H1 (cell line): ENCODE results near the gene SLC16A11. TPM values are rescaled to one million over a fixed set of nuclear protein-coding genes. Genes with fewer than 3 reads are reported as not detected.

Experiments used
- ASH2L ChIP-seq: fragments of 200-600, 300-600 bp; sonication (generic); IDR thresholded peaks from one replicate; pipeline ENCODE4 v1.7.1; 2017; ENCODE audit warnings: low read length
- BACH1 ChIP-seq: IDR thresholded peaks from 2 replicates; pipeline ENCODE4 v1.6.1; 2012; ENCODE audit warnings: low read length, improper control_type of control experiment
- BRCA1 ChIP-seq: IDR thresholded peaks from 2 replicates; pipeline ENCODE4 v1.6.1; 2012; ENCODE audit warnings: low read depth, low read length, improper control_type of control experiment
- CBX5 ChIP-seq: fragments of 300-800, 300-1000 bp; sonication (generic); IDR thresholded peaks from 2 replicates; pipeline ENCODE4 v1.7.1; 2016; ENCODE audit warnings: antibody characterized with exemption, low read length, low read depth
- CBX8 ChIP-seq: fragments of 300-800, 300-1000 bp; sonication (generic); IDR thresholded peaks from 2 replicates; pipeline ENCODE4 v1.7.1; 2016; ENCODE audit warnings: low read depth, low read length, borderline replicate concordance
- CHD1 ChIP-seq: IDR thresholded peaks from 2 replicates; pipeline ENCODE4 v1.6.1; 2012; ENCODE audit warnings: low read depth, low read length, improper control_type of control experiment
- CHD2 ChIP-seq: IDR thresholded peaks from 2 replicates; pipeline ENCODE4 v1.6.1; 2012; ENCODE audit warnings: low read length, improper control_type of control experiment
- CREB1 ChIP-seq: IDR thresholded peaks from 2 replicates; pipeline ENCODE4 v1.6.1; 2012; ENCODE audit warnings: inconsistent platforms
- CTBP2 ChIP-seq: IDR thresholded peaks from 2 replicates; pipeline ENCODE4 v1.7.0; 2011; ENCODE audit warnings: borderline replicate concordance, mild to moderate bottlenecking, moderate library complexity, mixed read lengths, low read length; ENCODE audit not compliant: insufficient read depth, insufficient read length
- MAFK ChIP-seq: IDR thresholded peaks from 2 replicates; pipeline ENCODE4 v1.6.1; 2012; ENCODE audit warnings: low read depth, mild to moderate bottlenecking, improper control_type of control experiment, low read length
- POLR2A ChIP-seq, 2 experiments: IDR thresholded peaks; 1 replicate in 1 of 2; 2 replicates in 1 of 2; pipeline ENCODE4 v1.6.1; 2011; ENCODE audit warnings: low read depth in 2 of 2, low read length in 2 of 2, mild to moderate bottlenecking in 2 of 2; ENCODE audit errors: control extremely low read depth in 1 of 2
- POLR2AphosphoS5 ChIP-seq: IDR thresholded peaks from 2 replicates; pipeline ENCODE4 v1.6.1; 2011; ENCODE audit warnings: low read depth, low read length
- RBBP5 ChIP-seq: IDR thresholded peaks from 2 replicates; pipeline ENCODE4 v1.7.1; 2012; ENCODE audit warnings: low read depth, mild to moderate bottlenecking, inconsistent platforms, low read length, moderate library complexity, borderline replicate concordance
- RXRA ChIP-seq: IDR thresholded peaks from 2 replicates; pipeline ENCODE4 v1.6.1; 2011; ENCODE audit warnings: low read depth, mild to moderate bottlenecking, low read length, moderate library complexity; ENCODE audit not compliant: insufficient read depth
- SAP30 ChIP-seq: fragments of 300-600 bp; sonication (generic); IDR thresholded peaks from 2 replicates; pipeline ENCODE4 v1.7.1; 2012; ENCODE audit warnings: low read length, moderate library complexity, mild to moderate bottlenecking, inconsistent platforms; ENCODE audit not compliant: insufficient read depth, insufficient replicate concordance
- SIN3A ChIP-seq, 2 experiments: IDR thresholded peaks in 1 of 2; conservative IDR thresholded peaks in 1 of 2; 2 replicates each; pipeline ENCODE4 v1.6.1; 2011 to 2012; ENCODE audit warnings: low read length in 2 of 2, improper control_type of control experiment in 1 of 2, low read depth in 1 of 2, mild to moderate bottlenecking in 1 of 2
- SP1 ChIP-seq: IDR thresholded peaks from 2 replicates; pipeline ENCODE4 v1.6.1; 2011; ENCODE audit warnings: low read depth, low read length
- SUZ12 ChIP-seq: fragments of 200-600 bp; sonication (generic); IDR thresholded peaks from 2 replicates; pipeline ENCODE4 v1.6.1; 2012; ENCODE audit warnings: mild to moderate bottlenecking, inconsistent platforms, low read length, moderate library complexity, mixed read lengths
- YY1 ChIP-seq: IDR thresholded peaks from 2 replicates; pipeline ENCODE4 v1.6.1; 2011; ENCODE audit warnings: low read depth, mild to moderate bottlenecking, low read length
- polyA plus RNA-seq, 7 experiments: library from polyadenylated mRNA; depleted of rRNA in 3 of 7; stranded (reverse) in 5 of 7; unstranded in 2 of 7; fragments of >200 nt in 5 of 7; fragments of 200-250 nt in 2 of 7; gene quantifications; 1 replicate in 5 of 7; 2 replicates in 1 of 7; 4 replicates in 1 of 7; pipeline versions ENCODE4 v1.2.1 to v1.2.3, GENCODE V29; 2011 to 2013; ENCODE audit warnings: missing spikeins in 2 of 7, mixed read lengths in 2 of 7
- total RNA-seq: library from RNA; stranded (reverse); fragmentation: NEBNext Ultra II Directional; extraction: Animal tissue kit (Norgen Biotek cat#: 25700); gene quantifications from 2 replicates; pipeline ENCODE4 v1.2.1, GENCODE V29; 2021
- TF ChIP-seq, protein P1 (sequence below): IDR thresholded peaks from 2 replicates; pipeline ENCODE4 v1.6.1; 2012; ENCODE audit warnings: low read length, inconsistent platforms
- TF ChIP-seq, protein P2 (sequence below): IDR thresholded peaks from 2 replicates; pipeline ENCODE4 v1.6.1; 2011; ENCODE audit warnings: low read length, improper control_type of control experiment
- TF ChIP-seq, protein P3 (sequence below): IDR thresholded peaks from 2 replicates; pipeline ENCODE4 v1.6.1; 2012; ENCODE audit warnings: inconsistent platforms

SLC16A11 gene
- total and polyA plus RNA-seq, 2 of the 8 experiments (the other 6 are each of a cell fraction or from before 2014, with no cell fraction given) = 0.35 to 0.39 TPM

DNA sequence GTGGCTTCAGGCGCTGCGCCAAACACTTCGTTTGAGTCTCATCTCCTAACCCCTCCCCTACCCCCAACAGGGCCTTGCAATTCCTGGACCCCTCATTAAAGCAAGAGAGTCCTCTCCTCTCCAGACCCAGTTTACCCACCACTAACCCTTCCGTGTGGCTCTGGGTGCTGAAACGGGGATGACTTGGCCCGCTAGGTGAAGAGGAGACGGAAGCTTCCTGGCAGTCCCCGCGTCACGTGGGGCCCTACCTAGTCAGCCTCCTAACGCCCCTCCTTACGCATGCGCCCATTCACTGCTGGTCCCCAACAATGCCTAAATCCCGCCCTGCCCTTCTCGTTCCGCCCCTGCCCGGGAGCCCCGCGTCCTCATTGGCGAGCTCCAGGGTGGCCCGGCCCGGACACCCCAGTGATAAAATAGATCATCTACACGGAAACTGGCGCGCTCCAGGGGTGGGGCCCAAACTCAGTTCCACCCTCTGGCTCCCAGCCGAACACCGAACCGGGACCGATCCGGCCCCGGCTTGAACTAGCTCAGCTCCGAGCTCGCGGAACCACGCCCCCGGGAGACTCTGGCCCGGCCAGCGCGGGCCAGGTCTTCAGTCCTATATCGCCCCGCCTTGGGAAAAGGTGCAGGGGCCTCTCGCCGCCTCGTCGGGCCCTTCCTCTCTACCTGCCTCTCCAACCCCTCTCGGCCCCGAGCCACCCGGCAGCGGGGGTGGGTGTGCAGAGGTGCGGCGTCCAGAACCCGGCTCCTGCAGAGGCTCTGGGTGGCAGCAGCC lies 8.1 kb downstream of the SLC16A11 start, which contains the start of gene SLC16A13 (continued):
- TF ChIP-seq, protein P1, sequence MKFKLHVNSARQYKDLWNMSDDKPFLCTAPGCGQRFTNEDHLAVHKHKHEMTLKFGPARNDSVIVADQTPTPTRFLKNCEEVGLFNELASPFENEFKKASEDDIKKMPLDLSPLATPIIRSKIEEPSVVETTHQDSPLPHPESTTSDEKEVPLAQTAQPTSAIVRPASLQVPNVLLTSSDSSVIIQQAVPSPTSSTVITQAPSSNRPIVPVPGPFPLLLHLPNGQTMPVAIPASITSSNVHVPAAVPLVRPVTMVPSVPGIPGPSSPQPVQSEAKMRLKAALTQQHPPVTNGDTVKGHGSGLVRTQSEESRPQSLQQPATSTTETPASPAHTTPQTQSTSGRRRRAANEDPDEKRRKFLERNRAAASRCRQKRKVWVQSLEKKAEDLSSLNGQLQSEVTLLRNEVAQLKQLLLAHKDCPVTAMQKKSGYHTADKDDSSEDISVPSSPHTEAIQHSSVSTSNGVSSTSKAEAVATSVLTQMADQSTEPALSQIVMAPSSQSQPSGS = no peak
- TF ChIP-seq CREB1 = peak; percentile 49; the same call in 1 of the 2 replicates
- TF ChIP-seq CHD1 = no peak
- TF ChIP-seq, protein P2, sequence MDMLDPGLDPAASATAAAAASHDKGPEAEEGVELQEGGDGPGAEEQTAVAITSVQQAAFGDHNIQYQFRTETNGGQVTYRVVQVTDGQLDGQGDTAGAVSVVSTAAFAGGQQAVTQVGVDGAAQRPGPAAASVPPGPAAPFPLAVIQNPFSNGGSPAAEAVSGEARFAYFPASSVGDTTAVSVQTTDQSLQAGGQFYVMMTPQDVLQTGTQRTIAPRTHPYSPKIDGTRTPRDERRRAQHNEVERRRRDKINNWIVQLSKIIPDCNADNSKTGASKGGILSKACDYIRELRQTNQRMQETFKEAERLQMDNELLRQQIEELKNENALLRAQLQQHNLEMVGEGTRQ = peak; percentile 97
- TF ChIP-seq CHD2 = no peak
- no peak; the same call in 1 of the 2 replicates for TF ChIP-seq RBBP5
- TF ChIP-seq BACH1 = no peak
- TF ChIP-seq SAP30 = no peak
- no peak for TF ChIP-seq CBX8
- no peak for TF ChIP-seq YY1
- TF ChIP-seq POLR2AphosphoS5 = peak; percentile 63; the same call in 1 of the 2 replicates
- no peak for TF ChIP-seq BRCA1
- no peak for TF ChIP-seq RXRA
- TF ChIP-seq SUZ12 = no peak
- TF ChIP-seq MAFK = no peak
- TF ChIP-seq SP1 = no peak
- TF ChIP-seq, protein P3, sequence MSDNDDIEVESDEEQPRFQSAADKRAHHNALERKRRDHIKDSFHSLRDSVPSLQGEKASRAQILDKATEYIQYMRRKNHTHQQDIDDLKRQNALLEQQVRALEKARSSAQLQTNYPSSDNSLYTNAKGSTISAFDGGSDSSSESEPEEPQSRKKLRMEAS = peak; percentile 72
- peak; percentile 27 for TF ChIP-seq ASH2L
- TF ChIP-seq SIN3A (conservative IDR thresholded peaks at IDR 0.05 in 1 of 2, IDR thresholded peaks at IDR 0.05 in 1 of 2; ENCODE audit: low read depth in 1 of 2, low read length in 2 of 2) = 0 out of 4 replicates have a peak, but pooled peaks of 1 of the 2 experiments have one; percentile 24
- TF ChIP-seq POLR2A (IDR thresholded peaks at IDR 0.05; ENCODE audit: control extremely low read depth in 1 of 2, low read depth in 2 of 2, low read length in 2 of 2) = peak in 1 of 2 experiments; percentile 50; a peak in 1 of 3 replicates
- TF ChIP-seq CBX5 = no peak
- TF ChIP-seq CTBP2 = peak; percentile 27
